Dendritic cell treated with granulocyte-macrophage colony-stimulating factor and Interleukin-4, amounts not matched to agents 40 ng/mL and 50 ng/mL, for 4 days (primary cell): ENCODE results near the gene PDGFC.

Experiments
- H3K27ac Mint-ChIP-seq: one replicate; pipeline ENCODE4 v1.8.0; 2022; ENCODE audit warnings: mild to moderate bottlenecking, mixed read lengths
- H3K27me3 Mint-ChIP-seq: one replicate; pipeline ENCODE4 v1.8.0; 2022; ENCODE audit warnings: mild to moderate bottlenecking, mixed read lengths
- H3K36me3 Mint-ChIP-seq: one replicate; pipeline ENCODE4 v1.8.0; 2022; ENCODE audit warnings: low read depth, mixed read lengths
- H3K4me1 Mint-ChIP-seq: one replicate; pipeline ENCODE4 v1.8.0; 2022; ENCODE audit warnings: low read depth, mixed read lengths
- H3K4me3 Mint-ChIP-seq: one replicate; pipeline ENCODE4 v1.8.0; 2022; ENCODE audit warnings: mild to moderate bottlenecking, moderate library complexity, mixed read lengths
- H3K9me3 Mint-ChIP-seq: one replicate; pipeline ENCODE4 v1.8.0; 2022; ENCODE audit warnings: mixed read lengths
- intact Hi-C: fragments of 100-400 bp; cut with micrococcal nuclease; formaldehyde crosslinking; loops from one replicate; pipeline ENCODE4 v1.15.0; 2022

Gene PDGFC

DNA sequence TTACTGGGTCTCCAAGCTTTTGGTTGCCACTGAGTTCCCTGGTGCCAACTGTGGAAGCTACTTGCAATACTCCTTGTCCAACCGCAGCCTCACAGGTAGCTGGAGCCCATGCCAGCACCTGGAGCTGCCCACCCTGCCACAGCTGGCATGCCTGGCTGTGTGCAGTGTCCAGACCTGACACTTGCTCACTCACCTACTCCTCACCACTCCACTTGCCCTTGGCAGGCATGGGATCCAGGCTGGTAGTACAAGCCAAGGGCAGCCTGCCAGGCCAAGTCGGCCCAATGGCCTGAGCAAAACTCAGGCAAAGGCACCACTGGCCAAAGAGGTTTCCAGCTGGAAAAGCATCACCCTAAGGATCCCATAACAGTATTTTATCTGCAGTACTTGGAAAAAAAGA lies 246.3 kb downstream of the PDGFC start:
- Mint-ChIP-seq H3K4me1 (no peaks in the 10 kb centered on the region), H3K9me3 (no peaks in the 10 kb centered on the region), H3K27me3 (no peaks in the 10 kb centered on the region), H3K27ac (no peak overlapping the region), H3K36me3 (no peaks in the 10 kb centered on the region), H3K4me3 (no peak overlapping the region)
- intact Hi-C loops: no loop called here

GRCh38 chr4:156723951-156724668 lies 247.5 kb downstream of the PDGFC start:
- Mint-ChIP-seq H3K4me3 (no peak overlapping the region), H3K4me1 (no peaks in the 10 kb centered on the region), H3K27me3 (no peaks in the 10 kb centered on the region), H3K27ac (no peak overlapping the region), H3K9me3 (no peaks in the 10 kb centered on the region), H3K36me3 (no peaks in the 10 kb centered on the region)
- intact Hi-C loops: no loop called here

GRCh38 chr4:156718226-156718625 lies 253.4 kb downstream of the PDGFC start:
- no peak overlapping the region for H3K4me3 Mint-ChIP-seq
- no peak overlapping the region for H3K27ac Mint-ChIP-seq
- no peaks in the 10 kb centered on the region for H3K9me3 Mint-ChIP-seq
- no peaks in the 10 kb centered on the region for H3K36me3 Mint-ChIP-seq
- H3K4me1 Mint-ChIP-seq: no peaks in the 10 kb centered on the region
- intact Hi-C loops: no loop called here
- no peaks in the 10 kb centered on the region for H3K27me3 Mint-ChIP-seq

GRCh38 chr4:156711193-156711590 lies 260.4 kb downstream of the PDGFC start:
- Mint-ChIP-seq H3K4me3 (no peak overlapping the region), H3K9me3 (no peaks in the 10 kb centered on the region), H3K27me3 (no peaks in the 10 kb centered on the region), H3K27ac (no peak overlapping the region), H3K4me1 (no peaks in the 10 kb centered on the region), H3K36me3 (no peaks in the 10 kb centered on the region)
- intact Hi-C loops: no loop called here
